SK-N-SH treated with all-trans-retinoic acid at 6 μM for 48 hours (cell line): ENCODE results near the gene SMYD4.

Experiments
- ARNTL ChIP-seq: fragments of 450-650 bp; formaldehyde crosslinking; IDR thresholded peaks from 2 replicates; pipeline ENCODE4 v1.5.0; 2020; ENCODE audit warnings: low read depth, mild to moderate bottlenecking, moderate library complexity, borderline replicate concordance
- OSR1 ChIP-seq: fragments of 250-450 bp; sonication (Bioruptor Pico); IDR thresholded peaks from 2 replicates; pipeline ENCODE4 v1.8.0; 2022; ENCODE audit warnings: moderate library complexity, mild to moderate bottlenecking, inconsistent platforms
- PATZ1 ChIP-seq: fragments of 250-450 bp; sonication (Bioruptor Pico); IDR thresholded peaks from 2 replicates; pipeline ENCODE4 v1.8.0; 2020; ENCODE audit warnings: mild to moderate bottlenecking, moderate library complexity, borderline replicate concordance
- POU6F1 ChIP-seq: fragments of 250-450 bp; sonication (Bioruptor Pico); IDR thresholded peaks from 2 replicates; pipeline ENCODE4 v1.8.0; 2021; ENCODE audit warnings: low read depth, mild to moderate bottlenecking, moderate library complexity, borderline replicate concordance
- RARB ChIP-seq: fragments of 250-450 bp; sonication (Bioruptor Pico); IDR thresholded peaks from 2 replicates; pipeline ENCODE4 v1.8.0; 2021; ENCODE audit warnings: mild to moderate bottlenecking, moderate library complexity
- ZC3H10 ChIP-seq: fragments of 250-450 bp; sonication (Bioruptor Pico); IDR thresholded peaks from 2 replicates; pipeline ENCODE4 v1.5.1; 2021; ENCODE audit warnings: mild to moderate bottlenecking, moderate library complexity
- ZFP3 ChIP-seq: fragments of 250-450 bp; sonication (Bioruptor Pico); IDR thresholded peaks from 2 replicates; pipeline ENCODE4 v1.5.0; 2020; ENCODE audit warnings: mild to moderate bottlenecking, moderate library complexity
- ZFP30 ChIP-seq: fragments of 450-650 bp; formaldehyde crosslinking; IDR thresholded peaks from 2 replicates; pipeline ENCODE4 v1.5.0; 2022; ENCODE audit warnings: mild to moderate bottlenecking, moderate library complexity
- ZNF8 ChIP-seq: fragments of 450-650 bp; formaldehyde crosslinking; IDR thresholded peaks from 2 replicates; pipeline ENCODE4 v1.5.0; 2020; ENCODE audit warnings: mild to moderate bottlenecking, moderate library complexity

GRCh38 chr17:1852327-1852726 lies 22.6 kb upstream of the SMYD4 start:
- TF ChIP-seq OSR1 (CRISPR knock-in tag) (no peak), ZNF8 (CRISPR knock-in tag) (no peak), PATZ1 (CRISPR knock-in tag) (no peak), RARB (CRISPR knock-in tag) (no peak), ARNTL (CRISPR knock-in tag) (no peak), ZFP30 (CRISPR knock-in tag) (no peak), POU6F1 (CRISPR knock-in tag) (no peak), ZFP3 (CRISPR knock-in tag) (no peak), ZC3H10 (no peak)
